Neuronal stem cell (in vitro differentiated cells): ENCODE data around the gene ERC1.

Source experiments
- DNase-seq: peaks from one replicate; pipeline ENCODE4 v3.0.0-alpha.2; 2013; ENCODE audit warnings: low spot score
- H2AFZ ChIP-seq: one replicate; pipeline ENCODE4 v1.6.1; 2013; ENCODE audit warnings: mild to moderate bottlenecking, low read length, inconsistent platforms
- H2AK5ac ChIP-seq: 2 replicates; pipeline ENCODE4 v1.6.1; 2013; ENCODE audit warnings: low read depth, mild to moderate bottlenecking, inconsistent platforms, low read length, moderate library complexity, mixed read lengths
- H2BK120ac ChIP-seq: 2 replicates; pipeline ENCODE4 v1.6.1; 2013; ENCODE audit warnings: low read depth, mild to moderate bottlenecking, inconsistent platforms, low read length, moderate library complexity, mixed read lengths
- H2BK12ac ChIP-seq: one replicate; pipeline ENCODE4 v1.6.1; 2013; ENCODE audit warnings: low read length, inconsistent platforms
- H2BK15ac ChIP-seq: 2 replicates; pipeline ENCODE4 v1.6.1; 2013; ENCODE audit warnings: mild to moderate bottlenecking, low read length, inconsistent platforms, mixed read lengths
- H2BK5ac ChIP-seq: one replicate; pipeline ENCODE4 v1.6.1; 2013; ENCODE audit warnings: inconsistent platforms, mild to moderate bottlenecking, low read length, moderate library complexity
- H3K14ac ChIP-seq: one replicate; pipeline ENCODE4 v1.6.1; 2013; ENCODE audit warnings: low read length, inconsistent platforms
- H3K18ac ChIP-seq: 2 replicates; pipeline ENCODE4 v1.6.1; 2013; ENCODE audit warnings: low read length, inconsistent platforms
- H3K23ac ChIP-seq: 2 replicates; pipeline ENCODE4 v1.6.1; 2013; ENCODE audit warnings: low read depth, mild to moderate bottlenecking, mixed read lengths, low read length, inconsistent platforms; ENCODE audit not compliant: poor library complexity
- H3K27ac ChIP-seq: replicated peaks from 3 replicates; pipeline ENCODE4 v1.5.1; 2013; ENCODE audit warnings: low read length, inconsistent platforms
- H3K27me3 ChIP-seq, 3 experiments: 2 replicates each; pipeline ENCODE4 v1.6.1; 2013; ENCODE audit warnings: low read length in 3 of 3, mild to moderate bottlenecking in 2 of 3, inconsistent platforms in 1 of 3, low read depth in 1 of 3, mixed read lengths in 1 of 3, moderate library complexity in 1 of 3; ENCODE audit not compliant: control insufficient read depth in 3 of 3, insufficient read depth in 3 of 3
- H3K36me3 ChIP-seq, 2 donors: replicated peaks in 1 of 2; 2 replicates each; pipeline ENCODE4 v1.6.1; 2013; ENCODE audit warnings: low read length in 2 of 2; ENCODE audit not compliant: control insufficient read depth in 2 of 2, insufficient read depth in 2 of 2
- H3K4ac ChIP-seq: 2 replicates; pipeline ENCODE4 v1.6.1; 2013; ENCODE audit warnings: inconsistent platforms, mild to moderate bottlenecking, low read length, moderate library complexity
- H3K4me1 ChIP-seq, 2 donors: 1 replicate in 1 of 2; 2 replicates in 1 of 2; pipeline ENCODE4 v1.6.1; 2013; ENCODE audit warnings: low read length in 2 of 2, low read depth in 1 of 2; ENCODE audit not compliant: control insufficient read depth in 2 of 2, insufficient read depth in 1 of 2
- H3K4me2 ChIP-seq: one replicate; pipeline ENCODE4 v1.6.1; 2013; ENCODE audit warnings: mild to moderate bottlenecking, low read length, inconsistent platforms; ENCODE audit not compliant: insufficient read depth, poor library complexity, severe bottlenecking
- H3K4me3 ChIP-seq, 2 donors: 2 replicates each; pipeline ENCODE4 v1.5.1; 2013; ENCODE audit warnings: low read length in 2 of 2, mild to moderate bottlenecking in 2 of 2, inconsistent platforms in 1 of 2, moderate library complexity in 1 of 2
- H3K79me1 ChIP-seq: one replicate; pipeline ENCODE4 v1.6.1; 2013; ENCODE audit warnings: low read depth, mild to moderate bottlenecking, inconsistent platforms, low read length, moderate library complexity
- H3K9ac ChIP-seq: one replicate; pipeline ENCODE4 v1.6.1; 2013; ENCODE audit warnings: mild to moderate bottlenecking, low read depth, low read length, inconsistent platforms; ENCODE audit not compliant: poor library complexity
- H3K9me3 ChIP-seq, 2 donors: replicated peaks in 1 of 2; 2 replicates each; pipeline versions ENCODE3 to v1.6.1; 2013; ENCODE audit warnings: low read length in 2 of 2, mild to moderate bottlenecking in 2 of 2, inconsistent platforms in 1 of 2, low read depth in 1 of 2, mixed read lengths in 1 of 2, moderate library complexity in 1 of 2; ENCODE audit not compliant: control insufficient read depth in 2 of 2, insufficient read depth in 1 of 2
- H4K8ac ChIP-seq: one replicate; pipeline ENCODE4 v1.6.1; 2013; ENCODE audit warnings: low read depth, mild to moderate bottlenecking, inconsistent platforms, low read length, moderate library complexity
- H4K91ac ChIP-seq: one replicate; pipeline ENCODE4 v1.6.1; 2013; ENCODE audit warnings: low read length, low read depth, mild to moderate bottlenecking, inconsistent platforms; ENCODE audit not compliant: poor library complexity
- WGBS, 2 donors: extraction: QIAGEN DNeasy Blood & Tissue Kit; methylation state at CpG; one replicate each; pipeline ENCODE4 v1.1.7; 2013; ENCODE audit warnings: missing lambda C conversion rate in 2 of 2, mixed read lengths in 1 of 2; ENCODE audit not compliant: insufficient read length in 2 of 2, insufficient replicate concordance in 1 of 2; ENCODE audit errors: extremely low coverage in 2 of 2; 5-methylcytosine and 5-hydroxymethylcytosine counted together

ERC1 gene

DNA sequence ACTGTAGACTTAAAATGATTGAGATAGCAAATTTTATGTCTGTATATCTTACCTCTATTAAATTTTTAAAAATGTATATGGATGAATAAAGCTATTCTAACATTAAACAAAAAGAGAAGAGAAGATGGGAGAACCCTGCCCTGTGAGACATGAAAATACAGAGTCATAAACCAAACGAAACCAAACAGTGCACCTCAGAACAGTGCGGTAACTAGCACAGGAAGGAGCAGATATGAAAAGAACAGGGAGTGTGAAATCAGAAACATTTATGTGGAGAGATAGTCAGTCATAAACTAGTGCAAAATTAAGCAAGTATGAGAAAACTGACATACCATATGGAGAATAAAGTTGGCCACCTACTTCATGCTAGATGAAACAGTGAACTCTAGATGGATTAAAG, 135.1 kb downstream of the ERC1 start:
- Histone ChIP-seq H3K18ac (no peak overlapping the region), H3K36me3 (no peaks in the 10 kb centered on the region), H3K79me1 (no peaks in the 10 kb centered on the region), H2AK5ac (no peak overlapping the region), H3K9ac (no peak overlapping the region), H2BK5ac (no peak overlapping the region), H3K4me3 (no peak overlapping the region), H3K23ac (no peak overlapping the region), H2BK120ac (no peak overlapping the region), H3K27ac (no peak overlapping the region), H3K14ac (no peak overlapping the region), H3K4me1 (peaks cover 0 to 3% of the 10 kb centered on the region in 2 donors), H4K91ac (no peak overlapping the region), H2BK12ac (no peak overlapping the region), H3K4me2 (no peak overlapping the region), H4K8ac (no peak overlapping the region), H3K27me3 (no peaks in the 10 kb centered on the region), H2AFZ (no peak overlapping the region), H2BK15ac (no peak overlapping the region), H3K4ac (no peak overlapping the region), H3K9me3 (no peaks in the 10 kb centered on the region)
- WGBS, 2 donors, result no CpG with 5 or more reads among the region's 2 CpGs
- no peak for DNase-seq

DNA sequence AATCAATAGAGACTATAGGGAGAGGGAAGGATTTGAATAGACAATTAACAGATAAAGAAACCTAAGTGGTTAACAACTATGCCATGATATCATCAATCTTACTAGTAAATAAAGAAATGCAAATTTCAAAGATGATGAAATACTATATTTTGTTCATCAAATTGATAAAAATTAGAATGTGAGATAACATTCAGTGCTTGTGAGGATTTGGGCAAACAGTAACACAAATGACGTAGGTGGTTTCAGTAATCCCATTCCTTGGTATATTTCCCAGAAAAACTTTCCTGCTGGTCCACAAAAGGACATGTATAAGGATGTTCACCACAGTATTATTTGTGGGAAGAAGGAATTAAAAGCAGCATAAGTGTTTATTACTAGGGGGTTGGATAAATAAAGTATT, 136.0 kb downstream of the ERC1 start:
- Histone ChIP-seq H3K4ac (no peak overlapping the region), H3K27me3 (no peaks in the 10 kb centered on the region), H3K23ac (no peak overlapping the region), H3K4me2 (no peak overlapping the region), H3K4me3 (no peak overlapping the region), H2BK12ac (no peak overlapping the region), H3K27ac (no peak overlapping the region), H2AFZ (no peak overlapping the region), H3K18ac (no peak overlapping the region), H3K36me3 (no peaks in the 10 kb centered on the region), H3K9ac (no peak overlapping the region), H3K14ac (no peak overlapping the region), H3K4me1 (no peaks in the 10 kb centered on the region), H3K79me1 (no peaks in the 10 kb centered on the region), H2BK15ac (no peak overlapping the region), H4K91ac (no peak overlapping the region), H2BK120ac (no peak overlapping the region), H2AK5ac (no peak overlapping the region), H4K8ac (no peak overlapping the region), H2BK5ac (no peak overlapping the region), H3K9me3 (no peaks in the 10 kb centered on the region)
- no CpG with 5 or more reads among the region's 1 CpG for WGBS, 2 donors
- DNase-seq, result no peak

DNA sequence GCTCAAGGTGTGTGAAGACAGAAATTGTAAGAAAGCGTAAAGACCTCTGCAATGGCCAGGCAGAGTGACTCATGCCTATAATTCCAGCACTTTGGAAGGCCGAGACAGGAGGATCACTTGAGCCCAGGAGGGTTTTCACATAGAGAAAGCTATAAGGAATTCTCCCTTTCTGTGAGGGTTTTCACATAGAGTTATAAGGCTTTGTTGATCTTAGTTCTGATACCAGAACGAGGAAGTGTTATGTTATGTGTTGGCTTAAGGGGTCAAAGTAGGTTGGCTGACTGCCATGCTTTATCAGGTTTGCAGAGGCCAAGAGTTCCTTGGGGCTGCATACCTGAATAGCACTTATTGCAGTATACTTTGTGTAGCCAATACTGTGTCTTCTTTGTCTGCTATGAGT, 139.1 kb downstream of the ERC1 start:
- no peak overlapping the region for H2BK15ac ChIP-seq
- no peaks in the 10 kb centered on the region for H3K9me3 ChIP-seq
- H4K91ac ChIP-seq, result no peak overlapping the region
- no peak overlapping the region for H2BK120ac ChIP-seq
- H3K4me2 ChIP-seq, result no peak overlapping the region
- WGBS, 2 donors, result no CpG with 5 or more reads among the region's 3 CpGs
- no peaks in the 10 kb centered on the region for H3K36me3 ChIP-seq
- H2AK5ac ChIP-seq, result no peak overlapping the region
- no peak overlapping the region for H3K4ac ChIP-seq
- no peak overlapping the region for H3K23ac ChIP-seq
- no peaks in the 10 kb centered on the region for H3K79me1 ChIP-seq
- H2BK12ac ChIP-seq, result no peak overlapping the region
- no peak overlapping the region for H3K18ac ChIP-seq
- H4K8ac ChIP-seq, result no peak overlapping the region
- H3K27ac ChIP-seq, result no peak overlapping the region
- no peaks in the 10 kb centered on the region for H3K27me3 ChIP-seq
- H3K4me1 ChIP-seq, result no peaks in the 10 kb centered on the region
- H3K4me3 ChIP-seq, result no peak overlapping the region
- no peak overlapping the region for H2AFZ ChIP-seq
- no peak overlapping the region for H3K9ac ChIP-seq
- no peak overlapping the region for H2BK5ac ChIP-seq
- H3K14ac ChIP-seq, result no peak overlapping the region
- DNase-seq, result no peak

GRCh38 chr12:1130571-1130970, 139.5 kb downstream of the ERC1 start:
- no peak overlapping the region for H2AK5ac ChIP-seq
- no peak overlapping the region for H2BK5ac ChIP-seq
- H3K9me3 ChIP-seq, result no peaks in the 10 kb centered on the region
- no CpG with 5 or more reads among the region's 4 CpGs for WGBS, 2 donors
- H3K23ac ChIP-seq, result no peak overlapping the region
- no peak for DNase-seq
- H3K9ac ChIP-seq, result no peak overlapping the region
- H4K91ac ChIP-seq, result no peak overlapping the region
- no peaks in the 10 kb centered on the region for H3K27me3 ChIP-seq
- no peaks in the 10 kb centered on the region for H3K79me1 ChIP-seq
- H3K4me1 ChIP-seq, result no peaks in the 10 kb centered on the region
- H4K8ac ChIP-seq, result no peak overlapping the region
- no peak overlapping the region for H3K27ac ChIP-seq
- H2BK12ac ChIP-seq, result no peak overlapping the region
- H3K4ac ChIP-seq, result no peak overlapping the region
- H3K18ac ChIP-seq, result no peak overlapping the region
- H3K4me2 ChIP-seq, result no peak overlapping the region
- H2BK15ac ChIP-seq, result no peak overlapping the region
- H2AFZ ChIP-seq, result no peak overlapping the region
- no peak overlapping the region for H2BK120ac ChIP-seq
- no peaks in the 10 kb centered on the region for H3K36me3 ChIP-seq
- no peak overlapping the region for H3K4me3 ChIP-seq
- no peak overlapping the region for H3K14ac ChIP-seq
